Coronary artery (tissue), 2 donors: ENCODE results near the gene LY86.
"Not testable (repeated sequence)": the region's sequence is repeated elsewhere in the genome, so short reads cannot be mapped to it uniquely, and the experiment has no call there.

Experiments used
- DNase-seq: peaks from one replicate; pipeline ENCODE4 v3.0.0-alpha.2; 2017; ENCODE audit warnings: low spot score
- H3K27ac ChIP-seq, 2 donors: fragments of 200-600 bp; sonication (generic); one replicate each; pipeline ENCODE4 v1.5.1; 2016 to 2019
- H3K4me3 ChIP-seq: fragments of 200-600 bp; sonication (generic); 2 replicates; pipeline ENCODE4 v1.5.1; 2016; ENCODE audit warnings: mild to moderate bottlenecking, moderate library complexity
- CTCF ChIP-seq: fragments of 200-600 bp; sonication (generic); IDR thresholded peaks from one replicate; pipeline ENCODE4 v1.5.1; 2019; ENCODE audit warnings: antibody characterized with exemption

LY86 gene

GRCh38 chr6:6604015-6604414 is 15.5 kb downstream of the LY86 start:
- Histone ChIP-seq H3K4me3 (no peak overlapping the region), H3K27ac (no peak overlapping the region)
- no peak for TF ChIP-seq CTCF

GRCh38 chr6:6604566-6604965 is 16.0 kb downstream of the LY86 start:
- H3K27ac ChIP-seq, result no peak overlapping the region
- no peak for TF ChIP-seq CTCF
- no peak overlapping the region for H3K4me3 ChIP-seq
- DNase-seq, result no peak

More at GRCh38 chr6:6604015-6604414, 15.5 kb downstream of the LY86 start:
- no peak for DNase-seq

GRCh38 chr6:6605873-6606272 is 17.4 kb downstream of the LY86 start:
- TF ChIP-seq CTCF, result no peak
- no peak overlapping the region for H3K4me3 ChIP-seq
- no peak for DNase-seq

GRCh38 chr6:6606391-6607030 is 18.0 kb downstream of the LY86 start:
- H3K27ac ChIP-seq, H3K4me3 ChIP-seq, DNase-seq: not testable (repeated sequence)

More at GRCh38 chr6:6605873-6606272, 17.4 kb downstream of the LY86 start:
- H3K27ac ChIP-seq, result no peak overlapping the region

- H3K4me3 ChIP-seq, result no peak overlapping the region
- DNase-seq, result no peak
- TF ChIP-seq CTCF, result no peak
- H3K27ac ChIP-seq, result no peak overlapping the region
These were observed 20.9 kb downstream of the LY86 start for GRCh38 chr6:6609450-6609849.

- Histone ChIP-seq H3K4me3 (no peak overlapping the region), H3K27ac (no peak overlapping the region)
- DNase-seq, result no peak
- TF ChIP-seq CTCF, result no peak
These were observed 21.6 kb downstream of the LY86 start for GRCh38 chr6:6610031-6610591.

GRCh38 chr6:6611486-6611885 is 23.0 kb downstream of the LY86 start:
- DNase-seq, result no peak
- Histone ChIP-seq H3K4me3 (no peak overlapping the region), H3K27ac (no peak overlapping the region)
- TF ChIP-seq CTCF, result no peak
